A549 (cell line): Measurements from ENCODE around the gene PCYT2.

Experiments used
- ATOH8 ChIP-seq: fragments of 250-450 bp; sonication (Bioruptor Pico); IDR thresholded peaks from 2 replicates; pipeline ENCODE4 v1.5.0; 2020; ENCODE audit warnings: low read depth, mild to moderate bottlenecking, moderate library complexity
- BHLHE40 ChIP-seq: IDR thresholded peaks from 2 replicates; pipeline ENCODE4 v1.6.1; 2012; ENCODE audit warnings: low read depth, low read length, inconsistent platforms
- CEBPB ChIP-seq, 2 experiments: fragments of >200 bp in 1 of 2; sonication (Bioruptor Twin) in 1 of 2; formaldehyde crosslinking in 1 of 2; IDR thresholded peaks; 2 replicates each; pipeline ENCODE4 v1.6.1; 2012 to 2016
- CHD2 ChIP-seq: fragments of 150-350 bp; IDR thresholded peaks from 2 replicates; pipeline ENCODE4 v1.6.1; 2014; ENCODE audit warnings: low read length; ENCODE audit not compliant: partially characterized antibody
- CHD4 ChIP-seq: fragments of 200-600 bp; sonication (generic); IDR thresholded peaks from 2 replicates; pipeline ENCODE4 v1.6.1; 2016; ENCODE audit warnings: antibody characterized with exemption, mild to moderate bottlenecking, borderline replicate concordance
- CTCF ChIP-seq: fragments of >200 bp; sonication (Bioruptor Twin); formaldehyde crosslinking; IDR thresholded peaks from 3 replicates; pipeline ENCODE4 v1.5.1; 2016
- EP300 ChIP-seq, 2 experiments: fragments of >200 bp; sonication (Bioruptor Twin); formaldehyde crosslinking; IDR thresholded peaks; 2 replicates in 1 of 2; 3 replicates in 1 of 2; pipeline ENCODE4 v1.6.1; 2016 to 2017
- HDAC2 ChIP-seq: fragments of 200-600 bp; sonication (generic); IDR thresholded peaks from 2 replicates; pipeline ENCODE4 v1.6.1; 2016
- HOXA7 ChIP-seq: fragments of 250-450 bp; sonication (Bioruptor Pico); IDR thresholded peaks from 2 replicates; pipeline ENCODE4 v1.5.0; 2020; ENCODE audit warnings: mild to moderate bottlenecking, moderate library complexity
- KDM5A ChIP-seq: fragments of 200-600 bp; sonication (generic); IDR thresholded peaks from 2 replicates; pipeline ENCODE4 v1.6.1; 2016; ENCODE audit warnings: antibody characterized with exemption, mild to moderate bottlenecking
- NFE2L2 ChIP-seq: fragments of 150-350 bp; conservative IDR thresholded peaks from 2 replicates; pipeline ENCODE4 v1.6.1; 2014; ENCODE audit warnings: low read length
- POLR2A ChIP-seq: IDR thresholded peaks from 2 replicates; pipeline ENCODE4 v1.6.1; 2012; ENCODE audit warnings: mild to moderate bottlenecking, low read length
- REST ChIP-seq: fragments of 200-600 bp; sonication (generic); IDR thresholded peaks from 2 replicates; pipeline ENCODE4 v1.6.1; 2016; ENCODE audit warnings: antibody characterized with exemption, mild to moderate bottlenecking, moderate library complexity
- SMC3 ChIP-seq: fragments of >200 bp; sonication (Bioruptor Twin); formaldehyde crosslinking; IDR thresholded peaks from 3 replicates; pipeline ENCODE4 v1.6.1; 2018; ENCODE audit warnings: inconsistent platforms

GRCh38 chr17:81851423-81851822 lies 59.8 kb downstream of the PCYT2 start:
- TF ChIP-seq CTCF (no peak), BHLHE40 (no peak), EP300 (IDR thresholded peaks at IDR 0.05) (no peak), NFE2L2 (no peak), KDM5A (no peak), CEBPB (IDR thresholded peaks at IDR 0.05) (no peak), ATOH8 (no peak), CHD2 (no peak), CHD4 (no peak), HDAC2 (no peak), HOXA7 (CRISPR knock-in tag) (no peak), REST (no peak), POLR2A (no peak), SMC3 (no peak)
